GM13976 (cell line): ENCODE measurements around the gene RRAD.
A peak's percentile ranks its signal among the peaks of the same experiment; 100 is the strongest.

Experiments used
- DNase-seq: peaks from one replicate; pipeline ENCODE4 v3.0.0; 2012; ENCODE audit warnings: low spot score
- CTCF ChIP-seq: IDR thresholded peaks from 2 replicates; pipeline ENCODE4 v1.5.1; 2012; ENCODE audit warnings: borderline replicate concordance, mild to moderate bottlenecking; ENCODE audit not compliant: insufficient read depth; ENCODE audit errors: extremely low read depth, missing control alignments, control extremely low read depth
- in situ Hi-C: fragments of 300-500 bp; cut with MboI; formaldehyde crosslinking; loops from one replicate; pipeline ENCODE4 v1.12.0; 2022; ENCODE audit warnings: low sequenced_read_pairs, mixed read lengths, inconsistent platforms; ENCODE audit not compliant: unreplicated experiment

The RRAD gene

GRCh38 chr16:66934138-66934838 is 9.0 kb upstream of the RRAD start, which contains the start of gene CIAO2B:
TSS of gene CIAO2B (minus strand) at chr16:66934402. CDS start at chr16:66934364, 38 bp downstream.
- in situ Hi-C loops, result no loop called here
- TF ChIP-seq CTCF, result no peak
- DNase-seq, result peak; percentile 95

GRCh38 chr16:66933776-66934137 is 8.4 kb upstream of the RRAD start:
- DNase-seq, result peak; percentile 58
- no peak for TF ChIP-seq CTCF
- in situ Hi-C loops, result no loop called here

DNA sequence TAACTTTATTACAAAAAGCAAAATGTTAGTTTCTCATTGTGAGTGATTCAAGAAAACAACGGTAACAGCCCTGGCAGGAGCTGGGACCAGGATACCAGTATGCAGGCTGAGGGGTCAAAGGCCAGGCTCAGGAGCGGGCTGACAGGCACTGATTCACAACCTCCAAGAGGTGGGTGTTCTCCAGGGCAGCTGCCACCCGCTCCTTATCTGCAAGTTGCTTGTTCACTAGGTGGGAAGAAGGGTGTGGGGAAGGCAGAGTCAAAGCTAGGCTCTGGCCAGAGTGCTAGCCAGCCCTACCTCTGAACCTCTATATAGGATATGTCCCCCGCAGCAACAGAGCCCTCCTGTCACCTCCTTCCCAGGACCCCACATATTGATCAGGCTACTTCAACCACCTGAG is 6.7 kb upstream of the RRAD start:
- in situ Hi-C loops, result no loop called here
- TF ChIP-seq CTCF, result no peak
- no peak for DNase-seq

- no peak for TF ChIP-seq CTCF
- in situ Hi-C loops, result no loop called here
- no peak for DNase-seq
These were observed 6.3 kb upstream of the RRAD start for GRCh38 chr16:66931665-66932064.

- DNase-seq, result no peak
- in situ Hi-C loops, result no loop called here
- no peak for TF ChIP-seq CTCF
These were observed 4.9 kb upstream of the RRAD start for GRCh38 chr16:66930189-66930588.

DNA sequence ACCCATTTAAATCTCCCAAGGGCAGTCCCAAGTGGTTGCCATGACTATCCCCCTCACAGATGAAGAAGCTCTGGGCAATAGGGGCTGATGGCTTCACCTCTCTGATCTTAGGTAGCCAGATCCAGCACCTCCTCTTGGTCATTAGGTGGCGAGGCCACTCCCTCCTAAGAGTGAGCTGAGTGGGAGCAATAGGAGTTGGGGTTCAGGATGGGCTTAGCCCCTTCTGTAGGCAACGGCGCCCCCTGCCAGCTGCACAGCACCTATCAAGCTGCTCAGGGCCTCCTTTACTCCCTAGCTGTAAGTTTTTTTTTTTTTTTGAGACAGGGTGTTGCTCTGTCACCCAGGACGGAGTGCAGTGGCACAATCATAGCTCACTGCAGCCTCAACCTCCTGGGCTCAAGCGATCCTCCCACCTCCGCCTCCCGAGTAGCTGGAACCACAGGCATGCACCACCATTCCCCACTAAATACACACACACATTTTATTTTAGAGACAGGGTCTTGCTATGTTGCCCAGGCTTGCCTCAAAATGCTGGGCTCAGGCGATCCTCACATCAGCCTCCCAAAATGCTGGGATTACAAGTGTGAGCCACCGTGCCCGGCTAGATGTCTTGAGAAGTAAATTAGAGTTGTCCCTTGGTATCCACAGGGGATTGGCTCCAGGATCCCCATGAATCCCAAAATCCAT is 3.5 kb upstream of the RRAD start:
- TF ChIP-seq CTCF, result peak; percentile 27
- DNase-seq, result no peak
- in situ Hi-C loops, result no loop called here
